Neural crest cell (in vitro differentiated cells): ENCODE data around the gene FAM184B. TPM values are rescaled to one million over a fixed set of nuclear protein-coding genes. Genes with fewer than 3 reads are reported as not detected.

Experiments used
- DNase-seq: peaks from one replicate; pipeline ENCODE4 v3.0.0; 2021; ENCODE audit warnings: low read depth, mixed read lengths, low spot score
- H3K27ac Mint-ChIP-seq: one replicate; pipeline ENCODE4 v1.8.0; 2021; ENCODE audit warnings: mild to moderate bottlenecking, mixed read lengths; ENCODE audit not compliant: unreplicated experiment
- H3K27me3 Mint-ChIP-seq: 2 replicates; pipeline ENCODE4 v1.8.0; 2021; ENCODE audit warnings: low read depth, mild to moderate bottlenecking, mixed read lengths
- H3K36me3 Mint-ChIP-seq: 2 replicates; pipeline ENCODE4 v1.8.0; 2021; ENCODE audit warnings: low read depth, mild to moderate bottlenecking, mixed read lengths
- H3K4me1 Mint-ChIP-seq: 2 replicates; pipeline ENCODE4 v1.8.0; 2021; ENCODE audit warnings: mixed read lengths
- H3K4me3 Mint-ChIP-seq: one replicate; pipeline ENCODE4 v1.8.0; 2021; ENCODE audit warnings: mild to moderate bottlenecking, mixed read lengths
- H3K9me3 Mint-ChIP-seq: 2 replicates; pipeline ENCODE4 v1.8.0; 2021; ENCODE audit warnings: mixed read lengths
- total RNA-seq: library from RNA; stranded (reverse); gene quantifications from 2 replicates; pipeline ENCODE4 v1.2.1, GENCODE V29; 2021
- TF ChIP-seq, protein P1 (sequence below): fragments of 200-600 bp; sonication (generic); conservative IDR thresholded peaks from 2 replicates; pipeline ENCODE4 v1.5.0; 2021; ENCODE audit warnings: antibody characterized with exemption, mild to moderate bottlenecking

Gene FAM184B
- total RNA-seq, 1 donor from 2014 or later, result 0.12 TPM

DNA sequence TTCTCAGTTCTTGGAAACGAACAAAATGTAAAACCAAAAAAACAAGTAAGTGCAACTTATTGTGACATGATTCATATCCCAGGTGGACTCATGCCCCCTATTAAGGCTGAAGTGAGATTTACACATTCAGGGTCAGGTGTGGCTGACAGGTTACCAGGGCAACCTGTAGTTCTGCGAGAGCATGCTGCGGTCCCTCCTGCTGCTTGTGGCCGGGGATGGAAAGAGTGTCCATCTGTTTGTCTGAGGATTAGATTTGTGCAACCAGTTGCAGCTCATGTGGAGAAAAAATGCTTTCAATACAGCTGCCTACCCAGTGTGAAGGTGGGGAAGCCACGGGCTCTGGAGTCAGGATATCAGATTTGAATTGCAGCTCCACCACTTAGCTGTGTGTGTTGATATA lies 78.8 kb downstream of the FAM184B start:
- H3K4me1 Mint-ChIP-seq, result peaks cover 4% of the 10 kb centered on the region
- no peak overlapping the region for H3K4me3 Mint-ChIP-seq
- TF ChIP-seq, protein P1, sequence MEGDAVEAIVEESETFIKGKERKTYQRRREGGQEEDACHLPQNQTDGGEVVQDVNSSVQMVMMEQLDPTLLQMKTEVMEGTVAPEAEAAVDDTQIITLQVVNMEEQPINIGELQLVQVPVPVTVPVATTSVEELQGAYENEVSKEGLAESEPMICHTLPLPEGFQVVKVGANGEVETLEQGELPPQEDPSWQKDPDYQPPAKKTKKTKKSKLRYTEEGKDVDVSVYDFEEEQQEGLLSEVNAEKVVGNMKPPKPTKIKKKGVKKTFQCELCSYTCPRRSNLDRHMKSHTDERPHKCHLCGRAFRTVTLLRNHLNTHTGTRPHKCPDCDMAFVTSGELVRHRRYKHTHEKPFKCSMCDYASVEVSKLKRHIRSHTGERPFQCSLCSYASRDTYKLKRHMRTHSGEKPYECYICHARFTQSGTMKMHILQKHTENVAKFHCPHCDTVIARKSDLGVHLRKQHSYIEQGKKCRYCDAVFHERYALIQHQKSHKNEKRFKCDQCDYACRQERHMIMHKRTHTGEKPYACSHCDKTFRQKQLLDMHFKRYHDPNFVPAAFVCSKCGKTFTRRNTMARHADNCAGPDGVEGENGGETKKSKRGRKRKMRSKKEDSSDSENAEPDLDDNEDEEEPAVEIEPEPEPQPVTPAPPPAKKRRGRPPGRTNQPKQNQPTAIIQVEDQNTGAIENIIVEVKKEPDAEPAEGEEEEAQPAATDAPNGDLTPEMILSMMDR, result no peak
- H3K9me3 Mint-ChIP-seq, result no peaks in the 10 kb centered on the region
- no peak overlapping the region for H3K27ac Mint-ChIP-seq
- no peaks in the 10 kb centered on the region for H3K27me3 Mint-ChIP-seq
- no peak for DNase-seq
- peaks cover 4% of the 10 kb centered on the region for H3K36me3 Mint-ChIP-seq

DNA sequence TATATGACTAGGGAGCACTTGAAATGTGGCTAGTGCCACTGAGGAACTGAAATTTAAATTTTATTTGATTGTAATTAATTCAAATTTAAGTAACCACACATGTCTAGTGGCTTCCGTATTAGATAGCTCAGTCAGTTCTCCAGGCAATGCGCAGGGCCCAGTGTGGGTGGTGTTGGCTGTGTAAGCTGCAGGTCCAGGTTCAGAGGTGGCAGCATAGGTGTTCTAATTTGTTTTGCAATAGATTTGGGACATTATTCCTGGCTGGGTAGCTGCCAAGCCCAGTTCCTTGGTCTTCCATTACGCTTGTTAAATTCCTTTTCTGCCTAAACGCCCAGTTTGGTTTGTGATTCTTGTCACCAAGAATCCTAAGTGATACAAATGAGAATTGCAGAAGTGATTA lies 79.5 kb downstream of the FAM184B start:
- peaks cover 4% of the 10 kb centered on the region for H3K4me1 Mint-ChIP-seq
- TF ChIP-seq, protein P1, result no peak
- no peak overlapping the region for H3K27ac Mint-ChIP-seq
- H3K27me3 Mint-ChIP-seq, result no peaks in the 10 kb centered on the region
- no peaks in the 10 kb centered on the region for H3K9me3 Mint-ChIP-seq
- no peak overlapping the region for H3K4me3 Mint-ChIP-seq
- DNase-seq, result no peak
- peaks cover 4% of the 10 kb centered on the region for H3K36me3 Mint-ChIP-seq

DNA sequence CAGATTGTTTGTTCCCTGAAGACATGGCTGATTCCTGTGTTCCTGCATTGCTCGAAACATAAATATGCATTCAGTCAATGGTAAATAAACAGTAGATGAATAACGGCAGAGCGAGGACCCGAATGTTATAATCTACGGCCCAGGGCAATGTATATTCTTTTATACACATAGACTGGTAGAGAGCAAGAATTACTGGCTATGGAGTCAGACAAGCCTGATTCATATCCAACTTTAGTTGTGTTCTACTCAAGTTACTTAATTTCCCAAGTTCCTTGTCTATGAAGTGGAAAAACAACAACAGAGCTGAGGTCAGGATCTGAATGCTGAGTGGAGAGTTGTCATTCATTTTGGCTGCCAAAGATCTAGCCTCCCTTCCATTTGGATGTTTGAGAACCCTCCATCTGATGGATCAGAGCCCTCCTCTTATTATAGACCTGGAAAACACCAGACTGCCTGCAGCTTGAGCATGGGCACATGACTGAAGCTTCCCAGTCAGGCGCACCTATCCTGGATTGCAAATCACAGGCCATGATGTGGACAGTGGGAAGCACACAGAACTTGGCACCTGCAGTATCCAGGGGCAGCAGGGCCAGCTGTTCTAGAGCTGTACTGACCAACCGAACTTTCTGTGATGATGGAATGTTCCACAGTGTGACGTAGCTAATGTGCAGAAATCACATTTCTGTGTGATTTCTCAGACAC lies 80.1 kb downstream of the FAM184B start:
- Mint-ChIP-seq H3K9me3 (no peaks in the 10 kb centered on the region), H3K4me1 (peaks cover 4% of the 10 kb centered on the region), H3K27me3 (no peaks in the 10 kb centered on the region), H3K36me3 (peaks cover 4% of the 10 kb centered on the region), H3K27ac (no peak overlapping the region), H3K4me3 (no peak overlapping the region)
- no peak for DNase-seq
- TF ChIP-seq, protein P1, result no peak

DNA sequence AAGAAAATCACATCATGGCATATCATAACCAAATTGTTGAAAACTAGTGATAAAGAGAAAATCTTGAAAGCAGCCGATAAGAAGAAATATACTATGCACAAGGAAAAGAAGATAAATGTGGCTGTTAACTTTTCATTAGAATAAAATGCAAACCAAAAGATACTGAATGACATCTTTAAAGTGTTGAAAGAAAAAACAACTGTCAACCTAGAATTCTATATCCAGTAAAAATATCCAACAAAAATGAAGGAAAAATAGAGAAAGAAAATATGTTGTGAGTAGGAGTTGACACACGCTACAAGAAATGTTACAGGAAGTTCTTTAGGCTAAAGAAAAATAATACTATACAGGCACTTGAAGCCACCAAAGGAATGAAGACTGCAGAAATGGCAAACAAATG lies 82.0 kb downstream of the FAM184B start:
- TF ChIP-seq, protein P1, result no peak
- Mint-ChIP-seq H3K4me1 (peaks cover 4% of the 10 kb centered on the region), H3K9me3 (peaks cover 7% of the 10 kb centered on the region), H3K36me3 (peaks cover 4% of the 10 kb centered on the region), H3K4me3 (no peak overlapping the region), H3K27me3 (no peaks in the 10 kb centered on the region), H3K27ac (no peak overlapping the region)
- DNase-seq, result no peak

DNA sequence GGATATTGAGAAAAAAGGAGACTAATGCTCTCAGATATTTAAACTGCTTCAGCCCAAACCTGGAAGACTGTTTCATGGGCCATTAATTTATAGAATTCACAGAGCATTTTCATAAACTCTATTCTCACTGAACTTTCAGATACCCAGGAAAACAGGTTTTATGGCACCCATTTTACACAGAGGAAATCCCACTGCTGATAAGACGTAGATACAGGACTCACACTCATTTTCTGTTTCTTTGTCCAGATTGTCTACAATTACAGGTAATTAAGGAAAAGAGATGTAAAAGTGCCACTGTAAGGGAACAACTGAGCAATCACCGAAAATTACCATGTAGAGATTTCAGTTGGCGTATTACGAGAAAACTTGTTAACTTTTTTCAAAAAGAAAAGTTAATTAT lies 83.3 kb downstream of the FAM184B start:
- peaks cover 4% of the 10 kb centered on the region for H3K4me1 Mint-ChIP-seq
- H3K36me3 Mint-ChIP-seq, result peaks cover 4% of the 10 kb centered on the region
- H3K9me3 Mint-ChIP-seq, result peaks cover 7% of the 10 kb centered on the region
- no peak for DNase-seq
- no peak overlapping the region for H3K4me3 Mint-ChIP-seq
- no peak overlapping the region for H3K27ac Mint-ChIP-seq
- TF ChIP-seq, protein P1, result no peak
- H3K27me3 Mint-ChIP-seq, result no peaks in the 10 kb centered on the region
